Small intestine (tissue), 7 donors: ENCODE measurements around the gene FBXL20. TPM values are rescaled to one million over a fixed set of nuclear protein-coding genes. Genes with fewer than 3 reads are reported as not detected.
"Not testable (repeated sequence)": the region's sequence is repeated elsewhere in the genome, so short reads cannot be mapped to it uniquely, and the experiment has no call there.

Experiments used
- DNase-seq, 2 donors: peaks; one replicate each; pipeline versions ENCODE4 v3.0.0 to v3.0.0-alpha.2; 2013
- FAIRE-seq: peaks from 2 replicates; lab custom pipeline; 2012; peaks lifted over from hg19 to GRCh38; lab: Jason Lieb, UNC
- H3K27ac ChIP-seq, 3 donors: one replicate each; pipeline ENCODE4 v1.5.1; 2013; ENCODE audit warnings: low read length in 2 of 3, mild to moderate bottlenecking in 2 of 3, control low read depth in 1 of 3, inconsistent platforms in 1 of 3, low read depth in 1 of 3, moderate library complexity in 1 of 3
- H3K27me3 ChIP-seq, 3 donors: one replicate each; pipeline ENCODE4 v1.6.1; 2013; ENCODE audit warnings: low read length in 3 of 3, inconsistent platforms in 1 of 3; ENCODE audit not compliant: control insufficient read depth in 3 of 3, insufficient read depth in 3 of 3
- H3K36me3 ChIP-seq, 3 donors: one replicate each; pipeline ENCODE4 v1.6.1; 2013; ENCODE audit warnings: low read length in 3 of 3, inconsistent platforms in 1 of 3, low read depth in 1 of 3, mild to moderate bottlenecking in 1 of 3, moderate library complexity in 1 of 3; ENCODE audit not compliant: control insufficient read depth in 3 of 3, insufficient read depth in 2 of 3
- H3K4me1 ChIP-seq, 3 donors: one replicate each; pipeline ENCODE4 v1.6.1; 2013; ENCODE audit warnings: low read length in 2 of 3, inconsistent platforms in 1 of 3, low read depth in 1 of 3, mild to moderate bottlenecking in 1 of 3, moderate library complexity in 1 of 3; ENCODE audit not compliant: control insufficient read depth in 3 of 3, insufficient read depth in 2 of 3
- H3K4me3 ChIP-seq, 3 donors: one replicate each; pipeline ENCODE4 v1.5.1; 2013; ENCODE audit warnings: low read length in 3 of 3, control low read depth in 1 of 3, inconsistent platforms in 1 of 3, low read depth in 1 of 3, mild to moderate bottlenecking in 1 of 3, moderate library complexity in 1 of 3
- H3K9me3 ChIP-seq, 2 donors: one replicate each; pipeline ENCODE4 v1.6.1; 2013; ENCODE audit warnings: low read depth in 1 of 2, low read length in 1 of 2; ENCODE audit not compliant: control insufficient read depth in 2 of 2, insufficient read depth in 1 of 2
- WGBS, 3 donors: extraction: QIAGEN DNeasy Blood & Tissue Kit; methylation state at CpG; one replicate each; pipeline ENCODE4 v1.1.7; 2013; 5-methylcytosine and 5-hydroxymethylcytosine counted together
- polyA plus RNA-seq, 4 donors: library from polyadenylated mRNA; stranded (reverse) in 3 of 4; unstranded in 1 of 4; fragments of 200-250 nt in 3 of 4; fragments of 120-200 nt in 1 of 4; gene quantifications; one replicate each; pipeline versions ENCODE4 v1.2.1 to v1.2.3, GENCODE V29; 2013
- donor health status: healthy with polysubstance abuse.
- donor health status: control.
- donor health status: control.
- donor health status: Bipolar disorder and iron deficiency.
- donor health status: healthy.

Gene FBXL20
- polyA plus RNA-seq, 4 donors = 1.9 to 10.4 (median 3.0) TPM

DNA sequence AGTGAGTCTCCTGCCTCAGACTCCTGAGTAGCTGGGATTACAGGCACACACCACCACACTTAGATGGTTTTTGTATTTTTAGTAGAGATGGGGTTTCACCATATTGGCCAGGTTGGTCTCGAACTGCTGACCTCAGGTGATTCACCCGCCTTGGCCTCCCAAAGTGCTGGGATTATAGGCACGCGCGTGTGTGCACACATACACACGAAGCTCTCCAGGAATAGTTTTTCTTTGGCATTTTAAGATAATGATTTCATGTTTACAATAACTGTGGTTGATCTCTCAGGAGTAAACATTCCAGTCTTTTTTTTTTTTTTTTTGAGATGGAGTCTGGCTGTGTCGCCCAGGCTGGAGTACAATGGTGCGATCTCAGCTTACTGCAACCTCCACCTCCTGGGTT, 123.2 kb downstream of the FBXL20 start:
- Histone ChIP-seq H3K36me3 (peaks cover 2 to 52% (median 4%) of the 10 kb centered on the region in 3 donors), H3K4me1 (peaks cover 0 to 12% (median 0%) of the 10 kb centered on the region in 3 donors)
- WGBS, 3 donors = 94 to 98% (median 98%) methylated on average over 8 of the region's 8 CpGs
- not testable (repeated sequence) for H3K27ac ChIP-seq, DNase-seq, H3K27me3 ChIP-seq, FAIRE-seq, H3K9me3 ChIP-seq, H3K4me3 ChIP-seq

DNA sequence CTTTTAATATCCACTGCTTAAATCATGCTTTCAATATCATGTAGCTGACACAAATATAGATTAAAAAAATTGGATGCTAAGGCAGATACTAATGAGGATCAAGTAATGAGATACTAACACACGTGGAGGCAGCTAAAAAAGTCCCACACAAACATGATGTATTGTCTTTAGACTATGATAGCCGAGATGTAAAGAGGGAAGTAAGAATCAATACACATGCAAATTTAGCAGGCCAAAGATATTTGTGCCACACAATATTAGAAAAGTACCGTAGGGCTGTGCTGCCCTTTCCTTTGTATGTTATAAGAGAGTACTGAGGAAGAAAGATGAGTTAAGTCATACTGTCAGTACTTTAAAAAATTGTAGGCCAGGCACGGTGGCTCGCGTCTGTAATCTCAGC, 124.3 kb downstream of the FBXL20 start:
- 83 to 89% (median 89%) methylated on average over 6 of the region's 6 CpGs for WGBS, 3 donors
- H3K27me3 ChIP-seq = no peaks in the 10 kb centered on the region
- no peak overlapping the region for H3K4me3 ChIP-seq
- H3K36me3 ChIP-seq = peaks cover 2 to 59% (median 6%) of the 10 kb centered on the region in 3 donors
- no peaks in the 10 kb centered on the region for H3K9me3 ChIP-seq
- no peak overlapping the region for H3K27ac ChIP-seq
- DNase-seq (no peak), FAIRE-seq (no peak)
- peaks cover 0 to 10% (median 0%) of the 10 kb centered on the region in 3 donors for H3K4me1 ChIP-seq

DNA sequence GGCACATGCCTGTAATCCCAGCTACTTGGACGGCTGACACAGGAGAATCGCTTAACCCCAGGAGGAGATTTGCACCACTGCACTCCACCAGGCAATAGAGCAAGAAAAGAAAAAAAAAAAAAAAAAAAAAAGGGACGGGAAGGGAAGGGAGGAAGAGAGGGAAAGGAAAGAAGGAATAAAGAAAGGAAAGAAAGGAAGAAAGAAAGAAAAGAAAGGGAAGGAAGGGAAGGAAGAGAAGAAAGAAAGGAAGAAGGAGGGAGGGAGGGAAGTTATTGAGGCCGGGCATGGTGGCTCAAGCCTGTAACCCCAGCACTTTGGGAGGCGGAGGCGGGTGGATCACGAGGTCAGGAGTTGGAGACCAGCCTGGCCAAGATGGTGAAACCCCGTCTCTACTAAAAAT, 125.3 kb downstream of the FBXL20 start:
- Histone ChIP-seq H3K4me1 (peaks cover 0 to 5% (median 0%) of the 10 kb centered on the region in 3 donors), H3K27me3 (no peaks in the 10 kb centered on the region), H3K4me3 (no peak overlapping the region), H3K9me3 (no peaks in the 10 kb centered on the region), H3K36me3 (peaks cover 2 to 68% (median 6%) of the 10 kb centered on the region in 3 donors), H3K27ac (no peak overlapping the region)
- no peak for FAIRE-seq
- DNase-seq = no peak
- 89 to 99% (median 96%) methylated on average over 7 to 8 of the region's 8 CpGs for WGBS, 3 donors

DNA sequence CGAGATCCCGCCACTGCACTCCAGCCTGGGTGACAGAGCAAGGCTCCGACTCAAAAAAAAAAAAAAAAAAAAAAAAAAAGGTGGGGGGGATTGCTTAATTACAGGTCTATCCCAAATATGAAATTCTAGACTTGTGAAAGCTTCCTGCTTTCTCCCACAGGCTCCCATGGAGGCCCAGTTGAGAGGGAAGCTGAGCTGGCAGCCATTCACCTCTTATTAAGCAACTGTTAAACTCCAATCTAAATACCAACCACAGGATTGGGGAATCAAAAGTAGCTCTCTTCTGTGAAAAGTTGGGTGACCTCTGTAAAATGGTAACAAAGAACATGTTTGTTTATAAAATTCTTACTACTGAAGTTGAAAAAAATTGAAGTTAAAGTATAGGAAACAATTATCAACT, 129.9 kb downstream of the FBXL20 start:
- no peak for DNase-seq
- FAIRE-seq = no peak
- Histone ChIP-seq H3K4me1 (no peaks in the 10 kb centered on the region), H3K27ac (no peak overlapping the region), H3K36me3 (peaks cover 4 to 58% (median 12%) of the 10 kb centered on the region in 3 donors), H3K4me3 (no peak overlapping the region), H3K9me3 (no peaks in the 10 kb centered on the region), H3K27me3 (no peaks in the 10 kb centered on the region)
- 91 to 100% (median 97%) methylated on average over 2 to 3 of the region's 3 CpGs for WGBS, 3 donors

DNA sequence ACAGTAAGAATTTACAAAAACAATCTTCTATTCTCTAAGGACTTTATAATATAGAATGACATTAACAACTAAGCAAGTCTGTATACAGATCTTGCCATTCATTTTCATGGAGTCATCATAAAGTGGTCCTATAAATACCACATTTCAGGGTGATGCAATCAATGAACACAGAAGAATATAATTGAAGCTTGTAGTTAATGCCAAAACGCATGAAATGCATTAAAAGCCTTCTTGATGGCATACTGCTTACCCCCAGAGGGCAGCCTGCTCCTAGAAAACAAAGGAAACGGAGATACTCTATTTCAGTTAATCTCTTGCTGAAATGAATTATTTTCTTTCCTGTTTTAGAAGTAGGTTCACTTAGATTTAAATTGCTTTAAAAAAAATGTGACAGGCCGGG, 130.5 kb downstream of the FBXL20 start:
- no peaks in the 10 kb centered on the region for H3K4me1 ChIP-seq
- no peak overlapping the region for H3K4me3 ChIP-seq
- 49 to 65% (median 56%) methylated on average over 3 of the region's 3 CpGs for WGBS, 3 donors
- no peaks in the 10 kb centered on the region for H3K9me3 ChIP-seq
- H3K36me3 ChIP-seq = peaks cover 4 to 54% (median 12%) of the 10 kb centered on the region in 3 donors
- H3K27me3 ChIP-seq = no peaks in the 10 kb centered on the region
- H3K27ac ChIP-seq = no peak overlapping the region
- FAIRE-seq = no peak
- peak in 1 of 2 donors; percentile 28 for DNase-seq

DNA sequence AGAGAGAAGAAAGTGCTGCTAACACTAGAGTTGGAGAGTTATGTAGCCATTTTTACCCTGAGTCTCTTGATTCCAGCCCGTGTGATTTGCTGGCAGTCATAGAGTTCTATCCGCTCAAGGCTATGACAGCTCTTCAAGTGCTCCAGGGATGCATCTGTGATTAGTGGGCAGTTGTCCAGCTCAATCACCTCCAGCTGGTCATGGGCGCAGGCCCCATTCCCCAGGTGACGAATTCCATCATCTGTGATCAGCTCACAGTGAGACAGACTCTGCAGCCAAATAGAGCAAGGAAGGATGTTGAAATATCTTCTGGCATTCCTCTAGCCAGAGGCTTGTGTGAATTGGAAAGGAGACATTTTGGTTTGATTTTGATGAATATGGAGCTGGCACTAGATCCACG, 137.3 kb downstream of the FBXL20 start:
- H3K27ac ChIP-seq = no peak overlapping the region
- H3K27me3 ChIP-seq = no peaks in the 10 kb centered on the region
- FAIRE-seq (no peak), DNase-seq (no peak)
- H3K36me3 ChIP-seq = peaks cover 10 to 48% (median 18%) of the 10 kb centered on the region in 3 donors
- H3K4me3 ChIP-seq = no peak overlapping the region
- H3K4me1 ChIP-seq = no peaks in the 10 kb centered on the region
- 81 to 89% (median 85%) methylated on average over 5 of the region's 5 CpGs for WGBS, 3 donors
- no peaks in the 10 kb centered on the region for H3K9me3 ChIP-seq

DNA sequence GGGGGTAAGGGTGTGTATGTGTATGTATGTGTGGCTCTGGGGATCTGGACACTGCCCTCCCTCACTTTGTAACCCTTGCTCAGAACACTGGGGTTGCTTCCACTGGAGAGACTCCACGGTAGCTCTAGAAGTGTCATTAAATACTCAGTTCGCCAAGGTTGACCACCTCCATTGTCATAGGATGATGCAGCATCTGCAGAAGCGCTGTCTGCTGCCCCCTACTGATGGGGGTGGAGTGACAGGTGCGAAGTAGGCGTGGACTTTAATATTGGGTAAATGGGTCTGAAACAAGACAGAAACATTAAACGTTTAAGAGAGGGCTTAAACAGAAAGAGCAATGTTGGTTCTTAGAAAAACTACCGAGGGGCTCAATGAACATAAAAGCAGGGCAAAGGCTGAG, 140.1 kb downstream of the FBXL20 start:
- Histone ChIP-seq H3K4me1 (peaks cover 0 to 3% (median 0%) of the 10 kb centered on the region in 3 donors), H3K9me3 (no peaks in the 10 kb centered on the region), H3K36me3 (peaks cover 9 to 37% (median 19%) of the 10 kb centered on the region in 3 donors), H3K27ac (no peak overlapping the region), H3K27me3 (no peaks in the 10 kb centered on the region), H3K4me3 (no peak overlapping the region)
- DNase-seq = no peak
- no peak for FAIRE-seq
- 83 to 89% (median 89%) methylated on average over 7 of the region's 7 CpGs for WGBS, 3 donors

DNA sequence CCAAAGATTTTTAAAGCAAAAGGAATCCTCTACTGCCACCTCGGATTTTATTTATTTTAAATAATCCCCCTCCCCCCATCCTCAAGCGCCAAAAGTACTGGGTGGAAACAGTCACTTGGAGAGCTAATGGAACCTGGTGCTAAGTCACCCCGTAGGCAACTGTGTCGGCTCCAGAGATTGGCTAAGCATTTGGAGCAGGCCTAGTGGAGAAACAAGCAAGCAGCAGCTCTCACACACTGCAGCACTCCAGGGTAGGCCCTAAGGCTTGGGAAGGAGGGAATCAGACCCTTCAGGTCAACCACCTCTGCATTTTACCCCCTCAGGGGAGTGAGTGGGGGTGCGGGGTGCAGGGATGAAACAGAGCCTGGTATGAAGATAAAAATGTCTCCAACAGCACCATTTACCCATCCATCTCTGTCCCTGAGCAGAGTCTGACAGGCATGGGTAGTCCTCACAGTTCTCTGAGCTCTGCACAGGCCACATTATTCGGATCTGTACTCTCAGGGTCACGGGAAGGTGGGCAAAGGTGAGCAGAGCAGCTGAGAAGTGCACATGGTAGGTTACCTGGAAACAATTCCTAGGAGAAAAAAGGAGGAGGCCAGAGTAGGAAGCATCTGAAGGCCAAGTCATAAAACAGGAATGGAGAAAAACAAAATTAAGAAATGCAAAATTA, 148.5 kb downstream of the FBXL20 start:
- 83 to 88% (median 84%) methylated on average over 7 of the region's 7 CpGs for WGBS, 3 donors
- no peak overlapping the region for H3K27ac ChIP-seq
- DNase-seq = no peak
- FAIRE-seq = no peak
- no peak overlapping the region for H3K4me3 ChIP-seq
- H3K4me1 ChIP-seq = peaks cover 0 to 10% (median 2%) of the 10 kb centered on the region in 3 donors
- H3K27me3 ChIP-seq = no peaks in the 10 kb centered on the region
- H3K9me3 ChIP-seq = no peaks in the 10 kb centered on the region
- H3K36me3 ChIP-seq = peaks cover 5 to 23% (median 9%) of the 10 kb centered on the region in 3 donors
